Measurements from ENCODE around the gene GATD1.

The GATD1 gene

DNA sequence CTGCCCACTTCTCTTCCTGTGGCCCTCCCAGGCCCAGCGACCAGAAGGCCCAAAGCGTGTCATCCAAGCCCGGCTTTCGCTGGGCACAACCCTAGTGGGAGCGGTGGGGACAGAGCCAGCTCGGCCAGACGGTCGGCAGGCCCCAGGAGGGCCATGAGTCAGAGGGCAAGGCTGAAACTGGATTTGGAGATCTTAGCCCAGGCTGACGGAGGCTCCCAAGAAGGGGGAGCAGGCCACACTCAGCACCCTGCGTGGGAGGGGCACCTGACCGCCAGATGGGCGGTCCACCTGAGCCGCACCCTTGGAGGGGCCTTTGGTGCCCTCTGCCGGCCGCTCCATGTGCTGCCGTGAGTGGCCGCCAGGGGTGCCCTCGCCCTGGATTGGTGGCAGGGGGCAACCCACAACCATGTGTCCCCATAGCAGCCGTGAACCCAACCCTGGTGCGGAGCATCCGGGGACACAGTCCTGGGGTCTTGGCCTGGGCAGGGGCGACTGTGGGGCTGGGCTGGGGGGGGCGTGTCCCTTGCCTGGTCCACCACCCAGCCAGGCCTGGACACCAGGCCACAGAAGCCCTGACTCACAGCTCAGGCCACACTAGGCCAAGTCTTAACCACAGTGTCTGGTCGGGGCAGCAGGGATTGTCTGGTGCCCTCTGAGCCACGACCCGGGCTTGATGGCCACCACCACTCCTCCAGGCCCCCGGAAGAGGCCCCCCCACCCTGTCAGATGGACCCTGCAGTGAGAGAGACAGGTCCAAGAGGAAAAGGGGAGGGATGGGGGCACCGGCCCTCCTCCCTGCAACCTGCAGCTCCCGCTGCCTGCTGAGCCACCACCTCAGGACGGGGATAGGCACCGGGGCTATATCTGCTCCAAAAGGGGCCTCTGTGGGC lies 49.2 kb downstream of the GATD1 start:
- Histone ChIP-seq H3K36me3 (ENCODE audit: insufficient read depth) (no peaks in the 10 kb centered on the region), H3K9ac (no peak overlapping the region), H2AFZ (ENCODE audit: low read depth) (no peak overlapping the region), H3K27ac (no peak overlapping the region), H3K27me3 (ENCODE audit: insufficient read depth, low read depth) (peaks cover 9% of the 10 kb centered on the region; the same call in 1 of the 2 replicates), H3K4me3 (IDR thresholded peaks at IDR 0.05; ENCODE audit: insufficient read depth, low read depth, low read length) (no peak overlapping the region), H3K4me1 (ENCODE audit: low read depth, poor library complexity, severe bottlenecking) (peaks cover 49% of the 10 kb centered on the region), H4K20me1 (ENCODE audit: insufficient read depth) (no peaks in the 10 kb centered on the region), H3K79me2 (ENCODE audit: insufficient read depth, low read depth) (no peaks in the 10 kb centered on the region), H3K4me2 (no peak overlapping the region; the same call in 1 of the 2 replicates)
- TF ChIP-seq, protein P1, sequence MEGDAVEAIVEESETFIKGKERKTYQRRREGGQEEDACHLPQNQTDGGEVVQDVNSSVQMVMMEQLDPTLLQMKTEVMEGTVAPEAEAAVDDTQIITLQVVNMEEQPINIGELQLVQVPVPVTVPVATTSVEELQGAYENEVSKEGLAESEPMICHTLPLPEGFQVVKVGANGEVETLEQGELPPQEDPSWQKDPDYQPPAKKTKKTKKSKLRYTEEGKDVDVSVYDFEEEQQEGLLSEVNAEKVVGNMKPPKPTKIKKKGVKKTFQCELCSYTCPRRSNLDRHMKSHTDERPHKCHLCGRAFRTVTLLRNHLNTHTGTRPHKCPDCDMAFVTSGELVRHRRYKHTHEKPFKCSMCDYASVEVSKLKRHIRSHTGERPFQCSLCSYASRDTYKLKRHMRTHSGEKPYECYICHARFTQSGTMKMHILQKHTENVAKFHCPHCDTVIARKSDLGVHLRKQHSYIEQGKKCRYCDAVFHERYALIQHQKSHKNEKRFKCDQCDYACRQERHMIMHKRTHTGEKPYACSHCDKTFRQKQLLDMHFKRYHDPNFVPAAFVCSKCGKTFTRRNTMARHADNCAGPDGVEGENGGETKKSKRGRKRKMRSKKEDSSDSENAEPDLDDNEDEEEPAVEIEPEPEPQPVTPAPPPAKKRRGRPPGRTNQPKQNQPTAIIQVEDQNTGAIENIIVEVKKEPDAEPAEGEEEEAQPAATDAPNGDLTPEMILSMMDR (conservative IDR thresholded peaks at IDR 0.05; ENCODE audit: low read depth, low read length), result peak; percentile 83

DNA sequence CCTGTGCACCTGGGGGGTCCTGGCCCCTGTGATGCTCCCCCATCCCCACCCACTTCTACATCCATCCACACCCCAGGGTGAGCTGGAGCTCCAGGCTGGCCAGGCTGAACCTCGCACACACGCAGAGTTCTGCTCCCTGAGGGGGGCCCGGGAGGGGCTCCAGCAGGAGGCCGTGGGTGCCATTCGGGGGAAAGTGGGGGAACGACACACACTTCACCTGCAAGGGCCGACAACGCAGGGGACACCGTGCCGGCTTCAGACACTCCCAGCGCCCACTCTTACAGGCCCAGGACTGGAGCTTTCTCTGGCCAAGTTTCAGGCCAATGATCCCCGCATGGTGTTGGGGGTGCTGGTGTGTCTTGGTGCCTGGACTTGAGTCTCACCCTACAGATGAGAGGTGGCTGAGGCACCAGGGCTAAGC lies 50.0 kb downstream of the GATD1 start:
- TF ChIP-seq, protein P1 (conservative IDR thresholded peaks at IDR 0.05; ENCODE audit: low read depth, low read length), result no peak
- no peaks in the 10 kb centered on the region for H3K36me3 ChIP-seq (ENCODE audit: insufficient read depth)

DNA sequence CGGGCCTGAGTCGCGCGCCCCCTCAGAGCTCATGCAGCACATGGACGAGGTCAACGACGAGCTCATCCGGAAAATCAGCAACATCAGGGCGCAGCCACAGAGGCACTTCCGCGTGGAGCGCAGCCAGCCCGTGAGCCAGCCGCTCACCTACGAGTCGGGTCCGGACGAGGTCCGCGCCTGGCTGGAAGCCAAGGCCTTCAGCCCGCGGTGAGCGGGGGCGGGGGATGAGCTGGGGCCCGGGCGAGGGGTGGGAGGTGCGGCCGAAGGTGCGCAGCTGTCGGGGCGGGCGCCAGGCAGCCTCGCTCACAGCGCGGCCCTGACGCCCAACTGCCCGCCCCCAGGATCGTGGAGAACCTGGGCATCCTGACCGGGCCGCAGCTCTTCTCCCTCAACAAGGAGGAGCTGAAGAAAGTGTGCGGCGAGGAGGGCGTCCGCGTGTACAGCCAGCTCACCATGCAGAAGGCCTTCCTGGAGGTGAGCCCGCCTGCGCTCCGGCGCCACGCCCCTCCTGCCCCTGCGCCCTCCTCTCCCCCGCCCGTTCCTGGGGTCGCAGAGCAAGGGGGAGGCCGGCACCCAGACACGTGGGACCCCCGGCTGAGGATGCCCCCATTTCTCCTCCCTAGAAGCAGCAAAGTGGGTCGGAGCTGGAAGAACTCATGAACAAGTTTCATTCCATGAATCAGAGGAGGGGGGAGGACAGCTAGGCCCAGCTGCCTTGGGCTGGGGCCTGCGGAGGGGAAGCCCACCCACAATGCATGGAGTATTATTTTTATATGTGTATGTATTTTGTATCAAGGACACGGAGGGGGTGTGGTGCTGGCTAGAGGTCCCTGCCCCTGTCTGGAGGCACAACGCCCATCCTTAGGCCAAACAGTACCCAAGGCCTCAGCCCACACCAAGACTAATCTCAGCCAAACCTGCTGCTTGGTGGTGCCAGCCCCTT lies 50.7 kb downstream of the GATD1 start:
- Histone ChIP-seq H3K4me2 (peak overlapping the region; percentile 79), H3K9ac (peak overlapping the region; percentile 47; the same call in 1 of the 2 replicates), H3K27me3 (ENCODE audit: insufficient read depth, low read depth) (peaks cover 9% of the 10 kb centered on the region), H3K79me2 (ENCODE audit: insufficient read depth, low read depth) (no peaks in the 10 kb centered on the region), H3K36me3 (ENCODE audit: insufficient read depth) (no peaks in the 10 kb centered on the region), H2AFZ (ENCODE audit: low read depth) (peak overlapping the region; percentile 67), H4K20me1 (ENCODE audit: insufficient read depth) (no peaks in the 10 kb centered on the region), H3K4me1 (ENCODE audit: low read depth, poor library complexity, severe bottlenecking) (peaks cover 62% of the 10 kb centered on the region), H3K4me3 (IDR thresholded peaks at IDR 0.05; ENCODE audit: insufficient read depth, low read depth, low read length) (no peak overlapping the region), H3K27ac (no peak overlapping the region)
- TF ChIP-seq, protein P1 (conservative IDR thresholded peaks at IDR 0.05; ENCODE audit: low read depth, low read length), result no peak

More for the DNA sequence above, 50.0 kb downstream of the GATD1 start:
- peaks cover 4% of the 10 kb centered on the region; the same call in 1 of the 2 replicates for H3K27me3 ChIP-seq (ENCODE audit: insufficient read depth, low read depth)
- H4K20me1 ChIP-seq (ENCODE audit: insufficient read depth), result no peaks in the 10 kb centered on the region
- H3K27ac ChIP-seq, result no peak overlapping the region
- no peaks in the 10 kb centered on the region for H3K79me2 ChIP-seq (ENCODE audit: insufficient read depth, low read depth)
- H3K4me2 ChIP-seq, result peak overlapping the region; percentile 79
- H3K4me1 ChIP-seq (ENCODE audit: low read depth, poor library complexity, severe bottlenecking), result peaks cover 55% of the 10 kb centered on the region
- H2AFZ ChIP-seq (ENCODE audit: low read depth), result no peak overlapping the region
- no peak overlapping the region for H3K9ac ChIP-seq
- no peak overlapping the region for H3K4me3 ChIP-seq (IDR thresholded peaks at IDR 0.05; ENCODE audit: insufficient read depth, low read depth, low read length)

DNA sequence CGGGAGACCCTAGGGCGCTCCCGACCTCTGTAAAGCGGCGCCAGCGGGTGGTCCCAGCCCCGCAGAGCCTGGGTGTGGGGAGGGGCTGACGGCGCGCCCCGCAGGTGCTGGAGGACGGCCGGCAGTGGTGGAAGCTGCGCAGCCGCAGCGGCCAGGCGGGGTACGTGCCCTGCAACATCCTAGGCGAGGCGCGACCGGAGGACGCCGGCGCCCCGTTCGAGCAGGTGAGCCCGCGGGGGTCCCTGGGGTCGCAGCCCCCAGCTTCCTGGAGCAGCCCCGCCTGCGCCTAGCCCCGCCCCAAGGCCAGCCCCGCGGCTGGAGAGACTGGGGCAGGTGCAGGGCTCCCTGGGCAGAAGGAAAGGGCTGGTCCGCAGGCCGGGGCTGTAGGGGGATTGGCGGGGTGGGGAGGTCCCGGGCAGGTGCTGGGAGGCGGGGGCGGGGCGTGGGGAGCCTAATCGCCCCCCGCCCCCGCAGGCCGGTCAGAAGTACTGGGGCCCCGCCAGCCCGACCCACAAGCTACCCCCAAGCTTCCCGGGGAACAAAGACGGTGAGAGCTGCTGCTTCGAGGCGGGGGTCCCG lies 51.6 kb downstream of the GATD1 start:
- TF ChIP-seq, protein P1 (conservative IDR thresholded peaks at IDR 0.05; ENCODE audit: low read depth, low read length), result no peak
- H3K4me2 ChIP-seq, result peak overlapping the region; percentile 79
- H3K79me2 ChIP-seq (ENCODE audit: insufficient read depth, low read depth), result no peaks in the 10 kb centered on the region
- H2AFZ ChIP-seq (ENCODE audit: low read depth), result peak overlapping the region; percentile 67
- no peaks in the 10 kb centered on the region for H3K36me3 ChIP-seq (ENCODE audit: insufficient read depth)
- peaks cover 15% of the 10 kb centered on the region for H3K27me3 ChIP-seq (ENCODE audit: insufficient read depth, low read depth)
- H3K4me3 ChIP-seq (IDR thresholded peaks at IDR 0.05; ENCODE audit: insufficient read depth, low read depth, low read length), result no peak overlapping the region
- H3K4me1 ChIP-seq (ENCODE audit: low read depth, poor library complexity, severe bottlenecking), result peaks cover 69% of the 10 kb centered on the region
- H3K27ac ChIP-seq, result no peak overlapping the region
- H3K9ac ChIP-seq, result peak overlapping the region; percentile 47; the same call in 1 of the 2 replicates
- H4K20me1 ChIP-seq (ENCODE audit: insufficient read depth), result no peaks in the 10 kb centered on the region
